ENCODE data around the gene SPI1.

The SPI1 gene

DNA sequence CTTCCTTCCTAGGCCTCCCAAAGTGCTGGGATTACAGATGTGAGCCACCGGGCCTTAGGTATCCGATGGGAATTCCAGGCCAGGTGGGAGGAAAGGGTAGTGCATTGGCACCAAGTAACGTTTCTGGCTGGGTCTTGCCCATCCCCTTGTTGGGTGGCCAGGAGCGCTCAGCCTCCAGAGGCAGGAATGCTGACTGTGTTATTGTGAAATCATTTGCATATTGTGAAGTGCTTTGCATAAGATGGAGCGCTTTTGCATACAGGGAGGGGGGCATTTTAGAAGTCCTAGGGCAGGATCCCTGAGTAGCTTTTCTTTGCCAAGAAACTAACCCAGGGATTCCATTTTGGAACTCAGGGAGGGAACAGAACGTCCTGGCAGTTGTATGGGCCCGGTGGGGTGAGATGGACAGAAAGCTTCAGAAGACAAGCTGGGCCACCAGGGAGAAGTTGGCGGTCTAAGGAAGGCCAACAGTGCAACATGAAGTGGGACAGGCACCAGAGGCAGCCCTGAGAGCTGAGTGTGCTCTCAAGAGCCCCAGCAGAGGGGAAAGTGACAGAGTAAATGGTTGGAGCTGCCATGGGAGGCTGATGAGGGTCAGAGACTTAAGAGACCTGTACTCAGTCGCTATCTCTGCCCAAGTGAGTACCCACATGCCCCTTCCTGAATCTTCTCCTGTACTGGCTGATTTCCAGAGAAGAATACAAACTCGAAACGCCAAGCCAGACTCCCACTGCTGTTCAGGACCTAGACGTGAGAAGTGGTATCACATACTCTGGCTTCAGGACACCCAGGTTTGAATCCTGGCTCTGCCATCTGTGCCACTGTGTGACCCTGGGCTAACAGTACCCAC lies 28.8 kb upstream of the SPI1 start:
- DNase-seq: no peak

DNA sequence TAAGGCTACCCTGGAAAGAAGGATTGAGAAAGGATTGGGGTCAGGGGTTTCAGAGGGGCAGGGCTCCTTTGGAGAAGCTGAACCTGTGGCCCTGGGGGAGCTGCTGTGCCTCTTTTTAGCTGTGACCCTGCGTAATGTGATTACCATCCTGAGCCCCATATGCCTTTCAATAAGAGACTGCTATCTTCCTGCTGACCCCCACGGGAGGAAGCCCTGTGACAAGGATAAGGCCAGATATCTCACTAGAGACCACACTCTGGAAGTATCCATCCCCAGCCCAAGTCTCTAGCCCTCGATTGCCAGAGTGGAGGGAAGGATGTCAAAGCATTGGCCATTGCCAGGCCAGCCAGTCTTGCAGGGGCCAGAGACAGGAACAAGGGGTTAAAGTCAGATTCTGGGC lies 25.2 kb upstream of the SPI1 start:
- DNase-seq: no peak

DNA sequence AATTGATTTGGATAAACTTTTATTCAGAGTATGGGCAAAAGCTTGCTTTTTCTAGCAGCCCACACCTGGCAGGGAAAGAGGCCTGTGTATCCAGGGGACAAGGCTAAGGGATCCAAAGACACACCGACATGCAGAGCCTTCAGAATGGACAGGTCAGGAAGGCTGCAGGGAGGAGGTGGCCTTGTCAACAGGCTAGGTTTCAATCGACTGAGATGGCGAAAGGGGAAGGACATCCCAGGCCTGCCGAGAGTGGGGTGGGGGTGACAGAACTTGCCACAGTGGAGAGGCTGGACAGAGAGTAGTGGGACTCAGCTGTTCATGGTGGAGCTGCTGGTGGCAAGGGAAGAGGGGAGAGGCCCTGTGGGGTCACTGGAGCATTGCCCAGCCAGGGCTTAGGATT lies 24.8 kb upstream of the SPI1 start:
- no peak for DNase-seq

DNA sequence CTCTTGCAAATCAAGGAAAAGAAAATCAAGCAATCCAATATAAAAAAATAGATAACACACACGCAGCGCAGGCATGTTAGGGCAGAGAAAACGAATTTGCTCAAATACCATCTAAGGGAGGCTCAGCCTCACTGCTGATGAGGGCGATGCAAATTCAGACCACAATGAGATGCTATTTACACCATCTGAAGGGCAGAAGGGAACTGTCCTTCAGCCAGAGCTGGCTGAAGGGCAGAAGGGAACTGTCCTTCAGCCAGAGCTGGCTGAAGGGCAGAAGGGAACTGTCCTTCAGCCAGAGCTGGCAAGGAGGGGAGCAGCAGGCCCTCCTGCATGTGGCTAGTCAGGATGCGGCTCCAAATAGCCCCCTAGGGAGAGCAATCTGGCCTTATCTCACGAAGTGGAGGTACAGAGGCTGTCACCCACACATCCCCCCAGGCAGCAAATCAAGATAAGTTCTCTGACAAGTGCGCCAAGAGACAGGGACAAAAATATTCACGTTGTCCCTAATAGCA lies 22.5 kb upstream of the SPI1 start:
- no peak for DNase-seq

DNA sequence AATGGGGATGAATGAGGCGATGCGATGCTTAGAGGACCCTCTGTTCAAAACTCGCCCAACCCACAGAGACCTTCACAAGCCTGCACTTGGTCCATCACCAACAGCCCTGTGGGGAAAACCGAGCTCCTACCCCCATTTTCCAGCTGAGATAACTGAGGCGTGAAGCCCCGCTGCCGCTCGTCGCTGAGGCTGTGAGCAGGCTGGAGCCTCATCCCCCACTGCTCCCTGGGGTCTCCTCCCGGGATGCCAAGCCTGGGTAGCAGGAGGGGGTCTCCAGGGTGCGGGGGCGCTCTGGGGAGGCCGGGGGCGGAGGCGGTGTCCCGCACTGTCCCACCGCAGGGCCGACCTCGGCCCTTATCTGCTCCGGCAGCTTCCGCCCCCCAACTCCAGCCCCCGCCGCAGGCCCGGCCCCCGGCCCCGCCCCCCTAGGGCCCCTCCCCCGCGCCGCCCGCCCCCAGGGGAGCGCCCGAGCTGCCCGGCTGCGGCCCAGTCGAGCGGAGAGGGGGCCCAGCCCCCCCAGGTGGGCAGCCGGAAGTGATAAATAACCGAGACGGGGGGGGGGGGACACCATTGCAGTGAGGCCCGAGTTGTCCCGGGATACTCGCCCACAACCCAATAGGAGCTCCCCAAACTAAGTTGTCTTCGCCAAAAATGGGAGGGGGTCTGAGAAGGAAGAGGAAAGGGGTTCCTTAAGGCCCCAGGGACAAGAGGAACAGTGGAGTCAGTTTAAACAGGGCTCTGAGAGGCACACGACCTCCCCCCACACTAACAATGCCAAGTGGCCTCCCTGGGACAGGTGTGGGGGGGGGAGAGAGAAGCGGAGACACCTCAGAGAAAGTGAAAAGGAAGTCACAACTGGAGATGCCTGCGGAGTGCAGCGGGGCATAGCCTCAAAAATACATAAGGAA lies 21.8 kb upstream of the SPI1 start:
- peak; percentile 27 for DNase-seq

DNA sequence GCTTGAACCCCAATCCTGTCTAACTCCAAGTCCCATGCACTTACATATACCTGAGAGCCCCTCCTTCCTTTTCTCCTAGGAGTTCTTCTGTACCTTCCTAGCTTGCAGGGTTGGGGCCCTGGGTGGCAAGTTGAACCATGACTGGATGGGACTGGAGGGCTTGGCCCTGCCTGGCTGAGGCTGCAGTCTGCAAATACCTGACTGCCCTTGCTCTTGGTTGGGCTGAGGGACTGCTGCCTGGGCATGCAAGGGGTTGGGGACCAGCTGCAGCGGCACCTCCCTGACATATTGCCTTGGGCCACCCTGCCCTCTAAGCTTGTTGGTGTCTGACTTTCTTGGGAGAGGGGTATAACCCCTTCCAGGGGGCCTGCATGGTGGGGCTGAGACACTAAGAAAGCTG lies 20.2 kb upstream of the SPI1 start:
- DNase-seq: no peak

DNA sequence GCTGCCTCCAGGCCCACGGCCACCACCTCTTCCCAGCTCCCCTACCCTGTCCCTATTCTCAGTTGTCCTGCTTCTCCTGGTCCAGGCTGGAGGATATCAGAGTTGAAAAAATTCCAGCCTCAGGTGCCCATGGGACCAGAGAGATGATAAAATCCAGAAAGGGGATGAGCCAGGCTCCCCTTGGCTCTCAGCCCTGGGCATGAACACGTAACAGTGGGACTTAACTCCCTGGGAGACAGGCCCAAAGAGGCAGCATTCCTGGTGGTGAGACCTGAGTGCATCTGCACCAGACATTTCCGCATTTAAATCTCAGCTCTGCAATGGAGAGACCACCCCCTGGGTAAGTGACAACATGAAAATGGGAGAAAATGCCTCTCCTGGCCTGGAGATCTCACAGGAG lies 19.7 kb upstream of the SPI1 start:
- DNase-seq: no peak

DNA sequence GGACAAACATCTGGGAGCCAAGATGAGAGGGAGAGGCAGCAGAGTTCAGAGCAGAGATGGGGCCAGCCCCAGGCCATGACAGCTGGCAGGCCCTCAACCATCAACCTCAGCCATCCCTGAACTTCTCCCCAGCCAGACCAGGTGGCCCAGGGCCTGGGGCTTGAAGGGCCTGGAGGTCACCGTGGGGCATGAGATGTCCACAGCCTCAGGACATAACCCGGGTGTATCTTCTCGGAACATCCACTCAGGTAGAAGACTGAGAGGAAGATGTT lies 17.6 kb upstream of the SPI1 start:
- DNase-seq: no peak

DNA sequence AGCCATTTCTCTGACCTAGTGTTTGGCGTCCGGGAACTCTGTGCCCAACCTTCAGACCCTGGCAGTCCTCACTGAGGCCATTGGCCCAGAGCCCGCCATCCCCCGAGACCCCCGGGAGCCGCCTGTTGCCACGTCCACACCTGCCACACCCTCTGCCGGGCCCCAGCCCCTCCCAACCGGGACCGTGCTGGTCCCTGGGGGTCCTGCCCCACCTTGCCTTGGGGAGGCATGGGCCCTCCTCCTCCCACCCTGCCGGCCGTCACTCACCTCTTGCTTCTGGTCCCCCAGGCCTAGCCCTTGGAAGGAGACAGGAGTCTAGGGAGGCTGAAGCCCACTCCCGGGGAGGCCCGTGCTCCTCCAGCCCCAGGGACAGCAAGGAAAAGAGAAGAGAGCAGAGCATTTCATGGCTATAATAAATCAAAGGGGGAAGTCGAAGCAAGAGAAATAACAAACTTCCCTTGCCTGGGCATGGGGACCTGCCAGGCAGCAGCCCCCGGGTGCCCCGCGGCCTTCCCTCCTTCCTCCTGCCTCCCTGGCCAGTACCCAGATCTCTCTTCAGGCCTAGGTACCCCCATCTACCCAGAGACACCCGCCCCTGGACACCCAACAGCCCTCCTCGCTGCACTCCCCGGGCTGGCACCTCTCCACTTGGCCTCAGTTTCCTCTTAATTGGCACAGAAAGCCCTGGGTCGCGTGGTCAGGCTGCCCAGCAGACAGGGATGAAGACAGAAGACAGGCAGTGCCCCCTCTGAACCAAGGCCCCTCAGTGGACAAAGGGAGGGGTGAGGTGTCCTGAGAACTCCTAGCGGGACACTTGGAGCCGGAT lies 17.1 kb upstream of the SPI1 start:
- no peak for DNase-seq

DNA sequence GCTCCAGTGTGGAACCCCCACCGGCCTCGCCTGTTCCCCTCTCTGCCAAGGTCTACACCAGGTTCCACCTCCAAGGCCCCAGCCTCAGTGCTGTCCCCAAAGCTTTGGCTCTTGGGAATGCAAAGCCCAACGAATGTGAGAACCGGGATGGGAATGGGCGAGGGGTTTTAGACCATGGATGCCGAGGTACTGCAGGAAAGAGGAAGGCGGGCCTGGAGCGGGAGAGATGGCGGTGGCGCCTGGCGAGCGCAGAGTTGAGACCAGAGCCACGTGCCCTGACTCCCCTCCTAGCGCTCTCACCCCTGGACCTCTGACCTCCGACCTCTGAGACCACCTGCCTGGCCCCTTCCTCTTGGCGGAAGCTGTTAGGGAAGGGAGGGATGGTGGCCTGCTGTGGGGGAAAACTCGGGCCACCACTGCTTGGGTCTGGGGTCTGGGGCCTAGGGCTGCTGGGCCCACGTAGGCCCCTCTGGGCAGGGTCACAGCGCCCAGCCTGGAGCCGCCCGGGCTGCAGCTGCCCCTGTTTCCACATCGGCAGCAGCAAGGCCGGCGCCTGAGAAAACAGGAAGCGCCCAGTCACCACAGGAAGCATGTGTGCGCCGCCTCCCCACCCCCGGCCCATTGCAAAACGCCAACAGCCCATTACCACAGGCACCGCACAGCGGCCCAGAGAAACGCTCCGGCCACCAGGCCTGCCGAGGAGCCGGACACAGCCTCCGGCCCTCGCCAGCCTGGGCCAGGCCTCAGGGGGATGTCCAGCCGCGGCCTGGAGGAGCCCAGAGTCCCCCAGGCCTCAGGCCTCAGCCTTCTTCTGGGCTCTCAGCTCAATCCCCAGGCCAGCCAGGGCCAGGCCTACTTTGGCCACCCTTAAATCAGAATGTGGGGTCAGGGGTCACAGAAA lies 16.2 kb upstream of the SPI1 start:
- DNase-seq: peak; percentile 81

DNA sequence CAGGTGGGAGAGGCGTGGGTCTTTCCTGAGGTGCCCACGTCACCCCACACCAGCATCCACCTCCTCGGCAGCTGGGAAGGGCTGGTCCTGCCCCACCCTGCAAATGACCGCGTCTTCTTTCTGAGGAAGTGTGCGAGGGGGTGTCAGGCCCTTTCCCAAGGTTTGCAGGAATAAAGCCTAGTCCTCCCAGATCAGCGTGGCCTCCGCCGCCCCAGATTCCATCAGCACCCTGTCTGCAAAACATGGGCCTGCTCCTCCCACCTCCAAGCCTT lies 15.6 kb upstream of the SPI1 start:
- no peak for DNase-seq

DNA sequence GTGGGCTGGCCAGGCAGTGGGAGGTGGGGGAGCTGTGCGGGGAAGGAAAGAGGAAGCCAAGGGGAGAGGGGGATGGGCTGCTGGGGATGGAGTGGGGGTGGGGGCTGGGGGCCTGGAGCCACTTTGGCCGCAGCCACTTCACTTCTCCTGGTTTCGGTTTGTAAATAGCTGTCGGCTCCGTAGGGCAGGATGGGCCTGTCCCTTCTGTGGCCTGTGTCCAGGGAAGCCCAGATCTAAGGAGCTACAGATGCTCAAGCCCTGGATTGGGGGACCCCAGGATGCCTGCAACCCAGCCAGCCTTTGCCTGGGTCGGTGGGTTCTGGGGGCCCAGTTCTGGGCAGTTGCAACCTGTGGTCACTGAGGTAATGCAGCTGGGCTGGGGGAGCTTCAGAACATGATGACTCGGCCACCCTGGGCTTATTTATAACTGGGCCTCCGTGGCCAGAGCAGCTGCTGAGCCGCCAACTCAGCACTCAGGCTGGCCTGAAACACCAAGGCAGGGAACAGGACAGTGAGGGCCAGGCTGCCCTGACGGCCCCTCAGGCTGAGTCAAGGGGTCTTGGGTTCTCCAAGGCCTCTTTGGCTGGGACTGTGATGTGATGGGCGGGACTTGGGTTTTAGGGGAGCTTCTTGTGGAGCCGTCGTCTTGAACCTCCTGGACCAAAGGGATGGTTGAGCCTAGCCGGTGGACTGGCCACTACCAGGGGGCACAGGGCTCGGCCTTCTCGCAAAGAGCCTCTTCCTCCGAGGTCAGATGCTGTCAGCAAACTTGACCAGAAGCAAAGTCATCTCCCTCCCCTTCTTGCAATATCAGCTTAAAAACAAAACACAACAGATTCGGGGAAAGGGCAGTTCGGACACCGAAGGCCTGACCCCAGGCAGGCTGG lies 15.1 kb upstream of the SPI1 start:
- no peak for DNase-seq

DNA sequence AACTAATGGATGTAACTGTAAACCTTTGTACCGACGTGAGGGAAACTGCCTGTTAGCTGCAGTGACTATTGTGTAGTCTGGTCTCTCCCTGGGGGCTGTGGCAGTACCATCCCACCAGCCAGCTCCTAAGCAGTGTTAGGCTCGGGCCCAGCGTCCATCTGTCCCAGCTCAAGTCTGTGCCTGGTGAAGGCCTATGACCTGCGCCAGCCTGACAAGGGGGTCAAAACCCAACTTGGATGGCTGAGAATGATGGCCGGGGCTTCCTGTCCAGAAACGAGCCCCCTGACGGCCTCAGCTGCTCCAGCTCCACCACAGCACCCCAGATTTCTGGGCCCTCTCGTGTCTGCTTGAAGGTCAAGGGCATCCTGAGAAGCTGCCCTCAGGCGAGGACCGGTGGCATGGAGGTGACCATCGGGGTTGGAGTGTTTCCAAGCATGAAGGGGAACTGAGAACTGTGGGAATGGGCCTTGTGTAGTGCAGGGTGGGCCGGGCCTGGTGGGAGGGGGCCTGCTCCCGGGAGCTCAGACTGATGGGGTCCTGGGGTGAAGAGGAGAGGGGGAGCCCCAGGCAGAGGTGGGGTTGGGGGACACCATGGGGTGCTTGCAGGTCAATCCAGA lies 14.3 kb upstream of the SPI1 start:
- no peak for DNase-seq

DNA sequence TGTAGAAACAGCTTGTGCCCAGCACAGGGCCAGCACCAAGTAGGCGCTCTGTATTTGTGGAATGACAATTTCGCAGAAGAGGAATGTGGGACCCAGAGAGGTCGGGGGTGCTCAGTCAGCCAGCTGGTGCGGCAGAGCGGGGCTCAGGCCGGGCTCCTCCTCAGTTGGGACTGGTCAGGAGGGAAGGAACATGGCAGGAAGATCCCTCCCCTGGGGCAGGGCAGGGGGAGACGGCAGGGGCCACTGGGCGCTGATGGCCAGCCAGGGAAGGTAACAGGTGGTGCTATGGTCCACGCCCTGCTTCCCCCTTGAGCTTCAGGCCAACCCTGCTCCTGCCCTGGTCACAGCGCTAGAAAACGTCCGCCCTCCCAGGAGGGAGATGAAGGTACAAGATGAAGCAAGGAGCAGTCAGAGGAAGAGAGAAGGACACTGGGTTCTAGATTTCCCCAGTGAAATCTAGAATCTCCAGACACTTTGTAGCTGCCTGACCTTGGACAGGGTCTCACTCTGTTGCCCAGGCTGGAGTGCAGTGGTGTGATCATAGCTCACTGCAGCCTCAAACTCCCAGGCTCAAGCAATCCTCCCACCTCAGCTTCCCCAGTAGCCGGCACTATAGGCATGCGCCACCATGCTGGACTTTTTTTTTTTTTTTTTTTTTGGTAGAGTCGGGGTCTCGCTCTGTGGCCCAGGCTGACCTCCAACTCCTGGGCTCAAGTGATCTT lies 13.5 kb upstream of the SPI1 start:
- DNase-seq: no peak

DNA sequence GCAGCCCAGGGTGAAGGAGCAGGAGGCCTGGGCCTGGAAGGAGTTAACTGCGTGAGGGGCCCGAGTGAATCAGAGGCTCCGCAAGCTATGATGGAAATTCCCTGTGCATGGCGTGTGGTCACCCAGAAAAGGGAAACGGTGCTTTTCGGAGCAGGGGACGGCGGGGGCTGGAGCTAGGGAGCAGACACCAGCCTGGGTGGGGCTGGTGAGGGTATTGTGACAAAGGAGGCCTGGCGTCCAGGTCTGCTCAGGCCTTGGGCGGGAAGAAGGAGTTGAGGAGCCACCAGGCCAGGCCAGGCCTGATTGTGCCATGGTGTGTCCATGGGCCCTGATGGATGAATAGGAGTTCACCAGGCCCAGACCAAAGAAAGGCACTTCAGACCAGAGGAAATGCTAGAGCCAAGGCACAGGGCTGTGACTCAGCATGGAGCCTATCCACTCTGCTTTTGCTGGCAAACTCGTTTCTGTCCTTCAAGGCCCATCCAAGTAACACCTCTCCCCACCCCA lies 12.8 kb upstream of the SPI1 start:
- no peak for DNase-seq

DNA sequence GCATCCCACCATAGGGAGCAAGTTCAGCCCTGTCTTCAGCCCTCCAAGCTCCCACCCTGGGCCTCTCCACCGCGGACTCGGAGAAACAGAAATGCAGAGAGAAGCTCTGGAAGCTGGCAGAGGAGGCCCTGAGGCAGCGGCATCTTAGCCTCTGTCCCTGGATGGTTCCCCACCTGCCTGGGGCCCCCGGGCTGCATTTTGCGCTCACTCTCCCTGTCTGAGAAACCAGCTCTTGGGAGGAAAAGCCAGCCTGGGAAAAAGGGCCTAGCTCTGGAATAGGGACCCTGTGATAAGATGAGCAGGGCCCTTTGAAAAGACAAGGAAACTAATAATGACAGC lies 12.0 kb upstream of the SPI1 start:
- no peak for DNase-seq

DNA sequence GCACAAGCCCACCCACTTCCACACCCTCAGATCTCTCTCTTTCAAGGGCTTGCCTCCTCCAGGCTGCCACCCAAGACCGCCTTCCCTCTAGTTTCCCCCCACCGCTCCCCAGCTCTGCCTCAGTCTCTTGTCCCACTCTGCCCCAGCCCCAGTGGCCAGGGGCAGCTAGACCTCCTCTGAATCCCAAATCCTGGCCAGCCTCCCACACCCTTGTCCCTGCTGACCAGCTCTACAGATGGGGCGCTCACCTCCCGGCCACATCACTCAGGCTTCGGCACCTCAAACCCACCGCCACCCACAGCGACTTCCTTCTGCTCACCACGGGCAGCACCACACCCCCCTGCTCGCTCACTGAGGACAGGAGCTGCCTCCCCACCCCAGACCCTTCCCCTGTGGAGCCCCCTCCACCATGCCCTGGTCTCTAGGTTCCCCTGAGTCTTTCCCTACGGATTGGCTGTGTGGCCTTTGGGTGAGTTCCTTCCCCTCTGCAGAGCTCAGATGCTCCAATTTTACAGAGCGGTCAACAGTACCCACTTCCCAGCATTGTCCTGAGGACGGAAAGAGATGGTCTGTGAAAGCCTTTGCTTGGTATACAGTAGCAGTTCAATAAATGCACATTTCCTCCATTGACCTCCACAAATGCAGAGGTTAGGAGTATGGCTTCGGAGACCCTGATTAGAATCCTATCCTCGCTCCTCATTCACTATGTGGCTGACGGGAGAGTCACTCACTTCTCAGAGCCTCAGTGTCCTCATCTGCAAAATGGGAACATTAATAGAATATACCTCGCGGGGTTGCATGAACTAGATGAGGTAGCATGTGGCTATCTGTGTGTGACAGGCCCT lies 11.5 kb upstream of the SPI1 start:
- no peak for DNase-seq

DNA sequence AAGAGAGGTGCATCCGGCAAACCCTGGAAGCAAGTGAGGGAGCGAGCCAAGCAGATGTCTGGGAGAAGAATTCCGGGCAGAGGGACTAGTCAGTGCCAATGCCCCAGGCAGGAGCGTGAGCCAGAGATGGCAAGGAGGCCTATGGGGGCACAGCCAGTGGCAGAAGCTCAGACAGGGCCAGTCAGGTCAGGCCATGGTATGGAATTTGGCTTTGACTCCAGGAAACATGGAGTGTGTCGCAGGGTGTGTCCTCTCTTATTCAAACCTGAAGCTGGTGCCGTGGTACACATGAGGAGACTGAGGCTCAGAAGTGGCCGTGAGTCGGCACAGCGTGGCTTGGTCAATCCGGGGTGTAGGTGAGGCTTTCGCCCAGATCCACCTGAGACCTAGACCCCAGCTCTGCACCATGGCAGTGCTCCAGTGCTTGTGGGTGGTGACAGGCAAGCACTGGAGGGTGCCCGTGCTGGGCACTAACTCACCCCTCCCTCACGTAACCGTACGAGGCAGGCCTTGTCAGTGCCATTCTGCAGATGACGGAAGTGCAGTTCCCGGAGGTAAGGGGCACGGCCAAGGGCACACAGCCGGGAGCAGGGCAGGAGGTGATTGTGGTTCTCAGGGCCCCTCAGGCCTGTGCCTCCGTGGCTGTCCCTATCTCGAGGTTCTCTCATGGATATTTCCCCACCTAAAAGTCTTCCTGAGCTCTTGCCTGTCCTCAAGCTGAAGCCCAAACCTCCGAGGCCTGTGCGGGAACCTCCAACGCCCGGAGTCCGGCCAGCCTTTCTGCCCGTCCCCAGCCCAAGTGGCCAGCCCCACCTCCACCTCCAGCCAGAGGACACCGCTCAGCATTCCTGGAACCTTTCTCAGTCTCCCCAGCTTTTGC lies 10.6 kb upstream of the SPI1 start:
- no peak for DNase-seq
